ENCODE results near the gene RNF208.

DNA sequence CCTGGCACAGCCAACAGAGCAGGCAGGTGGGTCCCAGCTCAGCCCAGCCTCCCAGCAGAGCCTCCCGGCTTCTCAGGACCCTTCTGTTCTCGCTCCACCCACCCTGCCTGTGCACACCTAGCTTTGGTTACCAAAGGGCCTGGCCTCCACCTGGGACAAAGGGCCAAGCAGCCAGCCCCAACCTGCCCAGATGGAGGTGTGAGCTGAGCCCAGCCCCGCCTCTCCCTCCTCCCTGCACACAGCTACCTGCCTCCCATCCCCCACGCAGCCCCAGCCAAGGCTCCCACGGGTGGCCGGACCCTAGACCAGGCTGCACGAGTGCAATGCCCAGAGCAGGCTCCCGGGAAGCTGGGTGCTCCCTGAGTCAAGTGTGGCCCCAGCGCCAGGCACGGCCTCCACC is 27.1 kb downstream of the RNF208 start:
- TF ChIP-seq, protein P1, sequence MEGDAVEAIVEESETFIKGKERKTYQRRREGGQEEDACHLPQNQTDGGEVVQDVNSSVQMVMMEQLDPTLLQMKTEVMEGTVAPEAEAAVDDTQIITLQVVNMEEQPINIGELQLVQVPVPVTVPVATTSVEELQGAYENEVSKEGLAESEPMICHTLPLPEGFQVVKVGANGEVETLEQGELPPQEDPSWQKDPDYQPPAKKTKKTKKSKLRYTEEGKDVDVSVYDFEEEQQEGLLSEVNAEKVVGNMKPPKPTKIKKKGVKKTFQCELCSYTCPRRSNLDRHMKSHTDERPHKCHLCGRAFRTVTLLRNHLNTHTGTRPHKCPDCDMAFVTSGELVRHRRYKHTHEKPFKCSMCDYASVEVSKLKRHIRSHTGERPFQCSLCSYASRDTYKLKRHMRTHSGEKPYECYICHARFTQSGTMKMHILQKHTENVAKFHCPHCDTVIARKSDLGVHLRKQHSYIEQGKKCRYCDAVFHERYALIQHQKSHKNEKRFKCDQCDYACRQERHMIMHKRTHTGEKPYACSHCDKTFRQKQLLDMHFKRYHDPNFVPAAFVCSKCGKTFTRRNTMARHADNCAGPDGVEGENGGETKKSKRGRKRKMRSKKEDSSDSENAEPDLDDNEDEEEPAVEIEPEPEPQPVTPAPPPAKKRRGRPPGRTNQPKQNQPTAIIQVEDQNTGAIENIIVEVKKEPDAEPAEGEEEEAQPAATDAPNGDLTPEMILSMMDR (IDR thresholded peaks at IDR 0.05), result no peak
- no peak for TF ChIP-seq POLR2A (IDR thresholded peaks at IDR 0.05)

Data from testis (tissue), 2 donors.